ENCODE measurements around the gene IL17RD.
A peak's percentile ranks its signal among the peaks of the same experiment; 100 is the strongest.

The IL17RD gene

GRCh38 chr3:57063032-57063431, 102.1 kb downstream of the IL17RD start:
- no peak for DNase-seq (ENCODE audit: low read depth)
- H3K4me3 ChIP-seq (ENCODE audit: low read length), result no peak overlapping the region
- no peak for TF ChIP-seq CTCF (conservative IDR thresholded peaks at IDR 0.05; ENCODE audit: low read length)

GRCh38 chr3:57062101-57062631, 103.0 kb downstream of the IL17RD start:
- H3K4me3 ChIP-seq (ENCODE audit: low read length), result no peak overlapping the region
- DNase-seq (ENCODE audit: low read depth), result no peak
- TF ChIP-seq CTCF (conservative IDR thresholded peaks at IDR 0.05; ENCODE audit: low read length), result no peak

GRCh38 chr3:57061556-57061955, 103.6 kb downstream of the IL17RD start:
- no peak for DNase-seq (ENCODE audit: low read depth)
- no peak for TF ChIP-seq CTCF (conservative IDR thresholded peaks at IDR 0.05; ENCODE audit: low read length)
- no peak overlapping the region for H3K4me3 ChIP-seq (ENCODE audit: low read length)

- no peak for TF ChIP-seq CTCF (conservative IDR thresholded peaks at IDR 0.05; ENCODE audit: low read length)
- DNase-seq (ENCODE audit: low read depth), result peak; percentile 80
These were observed 104.9 kb downstream of the IL17RD start, which contains the start of gene SPATA12 for GRCh38 chr3:57060089-57060821. SPATA12 (plus strand) TSS chr3:57060664; CDS start chr3:57073695, 13,031 bp downstream.

GRCh38 chr3:57059411-57059810, 105.7 kb downstream of the IL17RD start:
- H3K4me3 ChIP-seq (ENCODE audit: low read length), result no peak overlapping the region
- TF ChIP-seq CTCF (conservative IDR thresholded peaks at IDR 0.05; ENCODE audit: low read length), result no peak
- no peak for DNase-seq (ENCODE audit: low read depth)

More at GRCh38 chr3:57060089-57060821, 104.9 kb downstream of the IL17RD start, which contains the start of gene SPATA12:
- no peak within 1 kb of the TSS for H3K4me3 ChIP-seq (ENCODE audit: low read length)

- no peak overlapping the region for H3K4me3 ChIP-seq (ENCODE audit: low read length)
- no peak for DNase-seq (ENCODE audit: low read depth)
- no peak for TF ChIP-seq CTCF (conservative IDR thresholded peaks at IDR 0.05; ENCODE audit: low read length)
These were observed 107.8 kb downstream of the IL17RD start for GRCh38 chr3:57057351-57057750.

GRCh38 chr3:57053122-57053521, 112.0 kb downstream of the IL17RD start:
- no peak for TF ChIP-seq CTCF (conservative IDR thresholded peaks at IDR 0.05; ENCODE audit: low read length)
- no peak for DNase-seq (ENCODE audit: low read depth)
- no peak overlapping the region for H3K4me3 ChIP-seq (ENCODE audit: low read length)
